Suprapubic skin (tissue), 4 donors: ENCODE data around the gene ALLC. TPM values are rescaled to one million over a fixed set of nuclear protein-coding genes. Genes with fewer than 3 reads are reported as not detected.

Experiments used
- DNase-seq, 2 donors: peaks; one replicate each; pipeline ENCODE4 v3.0.0-alpha.2; 2019; ENCODE audit warnings: low spot score in 2 of 2
- H3K27ac ChIP-seq: fragments of 200-600 bp; sonication (generic); one replicate; pipeline ENCODE4 v1.5.1; 2019
- H3K27me3 ChIP-seq: fragments of 200-600 bp; sonication (generic); one replicate; pipeline ENCODE4 v1.5.1; 2019
- H3K36me3 ChIP-seq: fragments of 200-600 bp; sonication (generic); one replicate; pipeline ENCODE4 v1.5.1; 2019
- H3K4me1 ChIP-seq: fragments of 200-600 bp; sonication (generic); one replicate; pipeline ENCODE4 v1.5.1; 2019
- H3K4me3 ChIP-seq: fragments of 200-600 bp; sonication (generic); one replicate; pipeline ENCODE4 v1.5.1; 2019; ENCODE audit warnings: mild to moderate bottlenecking
- H3K9me3 ChIP-seq: fragments of 200-600 bp; sonication (generic); one replicate; pipeline ENCODE4 v1.5.1; 2019
- EP300 ChIP-seq: sonication (generic); formaldehyde crosslinking; IDR thresholded peaks from one replicate; pipeline ENCODE4 v1.6.1; 2017; ENCODE audit warnings: antibody characterized with exemption
- POLR2A ChIP-seq, 2 donors: fragments of 450-650 bp; IDR thresholded peaks; one replicate each; pipeline ENCODE4 v1.6.1; 2017; ENCODE audit warnings: antibody characterized with exemption in 2 of 2, mild to moderate bottlenecking in 2 of 2, moderate library complexity in 2 of 2
- POLR2AphosphoS5 ChIP-seq, 3 donors: sonication (generic); formaldehyde crosslinking; IDR thresholded peaks; one replicate each; pipeline ENCODE4 v1.6.1; 2017; ENCODE audit warnings: antibody characterized with exemption in 3 of 3
- WGBS: methylation state at CpG from one replicate; pipeline ENCODE4 v1.1.5; 2018; 5-methylcytosine and 5-hydroxymethylcytosine counted together
- total RNA-seq, 4 donors: library from RNA; depleted of rRNA; stranded (reverse); fragments of >200 nt; gene quantifications; one replicate each; pipeline ENCODE4 v1.1.0, GENCODE V29; 2016
- TF ChIP-seq, protein P1 (sequence below), 2 donors: fragments of 200-600 bp in 1 of 2; fragments of 450-650 bp in 1 of 2; sonication (generic) in 1 of 2; IDR thresholded peaks; one replicate each; pipeline ENCODE4 v1.5.1; 2016 to 2019; ENCODE audit warnings: antibody characterized with exemption in 2 of 2, mild to moderate bottlenecking in 1 of 2, moderate library complexity in 1 of 2

Gene ALLC
- total RNA-seq, 4 donors from 2014 or later = not detected

DNA sequence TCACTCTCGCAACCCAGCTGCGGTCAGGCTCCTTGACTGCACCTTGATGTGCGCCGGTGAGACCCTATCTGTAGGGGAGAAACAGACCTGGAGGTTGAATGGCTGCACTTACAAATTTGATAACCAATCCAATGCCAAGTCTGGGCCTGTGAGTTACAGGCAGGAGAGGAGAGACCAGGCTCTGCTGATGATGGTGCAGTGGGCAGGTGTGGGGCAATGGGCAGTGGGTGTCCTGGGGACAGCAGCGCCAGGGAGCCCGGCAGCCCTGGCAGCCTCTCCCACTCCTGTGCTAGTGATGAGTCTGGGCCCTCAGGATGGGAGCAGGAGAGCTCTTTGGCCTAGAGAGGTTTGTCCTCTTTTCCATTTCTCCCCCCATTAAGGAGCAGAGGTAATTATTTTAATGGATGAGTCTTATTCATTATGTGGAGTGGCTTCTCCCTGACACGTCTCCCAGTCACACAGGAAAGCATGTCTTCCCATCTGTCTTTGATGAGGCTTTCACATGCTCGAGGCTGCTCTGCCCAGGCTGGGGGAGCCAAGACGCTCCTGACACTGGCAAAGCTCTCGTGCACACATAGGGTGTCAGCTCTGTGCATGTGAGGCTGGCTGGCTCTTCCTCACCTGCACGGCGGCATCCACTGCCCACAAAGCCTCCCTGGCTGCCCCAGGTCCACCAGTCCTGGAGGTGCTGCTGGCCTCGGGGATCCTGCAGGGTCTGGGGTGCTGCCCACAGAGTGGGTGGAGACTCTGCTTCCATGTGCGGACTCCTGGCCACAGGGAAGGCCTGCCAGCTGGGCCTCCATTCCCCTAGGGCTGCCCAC lies 10.0 kb upstream of the ALLC start:
- Histone ChIP-seq H3K4me3 (no peak overlapping the region), H3K27ac (no peak overlapping the region), H3K36me3 (no peaks in the 10 kb centered on the region), H3K9me3 (no peaks in the 10 kb centered on the region), H3K27me3 (peaks cover 6% of the 10 kb centered on the region), H3K4me1 (peaks cover 11% of the 10 kb centered on the region)
- 80% methylated on average over 12 of the region's 14 CpGs for WGBS
- DNase-seq = no peak
- no peak for TF ChIP-seq POLR2AphosphoS5 (IDR thresholded peaks at IDR 0.05)
- no peak for TF ChIP-seq EP300
- no peak for TF ChIP-seq POLR2A (IDR thresholded peaks at IDR 0.05)
- TF ChIP-seq, protein P1, sequence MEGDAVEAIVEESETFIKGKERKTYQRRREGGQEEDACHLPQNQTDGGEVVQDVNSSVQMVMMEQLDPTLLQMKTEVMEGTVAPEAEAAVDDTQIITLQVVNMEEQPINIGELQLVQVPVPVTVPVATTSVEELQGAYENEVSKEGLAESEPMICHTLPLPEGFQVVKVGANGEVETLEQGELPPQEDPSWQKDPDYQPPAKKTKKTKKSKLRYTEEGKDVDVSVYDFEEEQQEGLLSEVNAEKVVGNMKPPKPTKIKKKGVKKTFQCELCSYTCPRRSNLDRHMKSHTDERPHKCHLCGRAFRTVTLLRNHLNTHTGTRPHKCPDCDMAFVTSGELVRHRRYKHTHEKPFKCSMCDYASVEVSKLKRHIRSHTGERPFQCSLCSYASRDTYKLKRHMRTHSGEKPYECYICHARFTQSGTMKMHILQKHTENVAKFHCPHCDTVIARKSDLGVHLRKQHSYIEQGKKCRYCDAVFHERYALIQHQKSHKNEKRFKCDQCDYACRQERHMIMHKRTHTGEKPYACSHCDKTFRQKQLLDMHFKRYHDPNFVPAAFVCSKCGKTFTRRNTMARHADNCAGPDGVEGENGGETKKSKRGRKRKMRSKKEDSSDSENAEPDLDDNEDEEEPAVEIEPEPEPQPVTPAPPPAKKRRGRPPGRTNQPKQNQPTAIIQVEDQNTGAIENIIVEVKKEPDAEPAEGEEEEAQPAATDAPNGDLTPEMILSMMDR (IDR thresholded peaks at IDR 0.05) = no peak

DNA sequence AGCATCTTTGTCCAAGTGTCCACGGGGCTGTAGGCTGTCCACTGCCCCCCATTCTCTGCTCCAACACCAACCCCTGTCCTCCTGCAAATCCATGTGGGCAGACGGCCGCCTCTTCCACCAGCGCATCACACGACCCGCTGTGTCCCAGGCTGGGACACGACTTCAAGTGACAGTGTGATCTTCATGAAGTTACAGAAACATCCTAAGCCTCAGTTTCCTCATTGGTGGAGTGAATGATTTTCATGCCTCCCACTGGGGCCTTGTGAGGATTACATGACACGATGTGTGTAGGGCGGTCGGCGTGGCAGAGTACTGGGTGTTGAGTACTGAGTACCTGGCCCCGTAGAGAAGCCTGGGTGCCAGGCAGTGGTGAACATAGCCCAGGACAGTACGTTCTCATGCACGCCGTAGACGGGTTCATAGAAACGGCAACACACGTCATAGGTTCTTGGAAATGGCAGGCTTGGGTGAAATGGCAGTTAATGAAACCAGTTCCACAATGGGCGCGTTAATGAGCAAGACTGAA lies 9.3 kb upstream of the ALLC start:
- 90% methylated on average over 20 of the region's 20 CpGs for WGBS
- DNase-seq = no peak

DNA sequence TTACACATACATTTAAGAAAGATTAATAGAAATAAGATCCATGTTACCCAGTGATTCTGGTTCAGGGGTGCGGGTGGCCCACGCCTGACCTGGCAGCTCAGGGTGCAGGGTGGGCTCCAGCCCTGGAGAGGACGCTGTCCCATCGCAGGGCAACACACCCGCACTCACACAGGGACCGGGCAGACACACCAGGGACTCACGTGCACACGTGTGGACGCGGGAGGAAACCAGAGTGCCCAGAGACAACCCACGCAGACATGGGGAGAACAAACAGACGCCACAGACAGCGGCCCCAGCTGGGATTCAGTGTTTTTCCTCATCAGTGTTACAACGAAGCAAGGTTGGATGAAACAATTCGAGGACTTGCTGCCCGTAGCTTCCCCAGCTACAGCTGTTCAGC lies 8.4 kb upstream of the ALLC start:
- Histone ChIP-seq H3K36me3 (no peaks in the 10 kb centered on the region), H3K9me3 (no peaks in the 10 kb centered on the region), H3K27me3 (peaks cover 12% of the 10 kb centered on the region), H3K27ac (no peak overlapping the region), H3K4me1 (peaks cover 11% of the 10 kb centered on the region), H3K4me3 (no peak overlapping the region)
- TF ChIP-seq POLR2AphosphoS5 (IDR thresholded peaks at IDR 0.05) (no peak), EP300 (no peak), POLR2A (IDR thresholded peaks at IDR 0.05) (no peak)
- WGBS = 74% methylated on average over 16 of the region's 16 CpGs
- DNase-seq = no peak

More for the DNA sequence above, 9.3 kb upstream of the ALLC start:
- Histone ChIP-seq H3K4me1 (peaks cover 11% of the 10 kb centered on the region), H3K27ac (no peak overlapping the region), H3K4me3 (no peak overlapping the region), H3K27me3 (peaks cover 6% of the 10 kb centered on the region), H3K9me3 (no peaks in the 10 kb centered on the region), H3K36me3 (no peaks in the 10 kb centered on the region)
- TF ChIP-seq, protein P1 (IDR thresholded peaks at IDR 0.05) = no peak
- no peak for TF ChIP-seq POLR2AphosphoS5 (IDR thresholded peaks at IDR 0.05)
- no peak for TF ChIP-seq EP300
- no peak for TF ChIP-seq POLR2A (IDR thresholded peaks at IDR 0.05)

DNA sequence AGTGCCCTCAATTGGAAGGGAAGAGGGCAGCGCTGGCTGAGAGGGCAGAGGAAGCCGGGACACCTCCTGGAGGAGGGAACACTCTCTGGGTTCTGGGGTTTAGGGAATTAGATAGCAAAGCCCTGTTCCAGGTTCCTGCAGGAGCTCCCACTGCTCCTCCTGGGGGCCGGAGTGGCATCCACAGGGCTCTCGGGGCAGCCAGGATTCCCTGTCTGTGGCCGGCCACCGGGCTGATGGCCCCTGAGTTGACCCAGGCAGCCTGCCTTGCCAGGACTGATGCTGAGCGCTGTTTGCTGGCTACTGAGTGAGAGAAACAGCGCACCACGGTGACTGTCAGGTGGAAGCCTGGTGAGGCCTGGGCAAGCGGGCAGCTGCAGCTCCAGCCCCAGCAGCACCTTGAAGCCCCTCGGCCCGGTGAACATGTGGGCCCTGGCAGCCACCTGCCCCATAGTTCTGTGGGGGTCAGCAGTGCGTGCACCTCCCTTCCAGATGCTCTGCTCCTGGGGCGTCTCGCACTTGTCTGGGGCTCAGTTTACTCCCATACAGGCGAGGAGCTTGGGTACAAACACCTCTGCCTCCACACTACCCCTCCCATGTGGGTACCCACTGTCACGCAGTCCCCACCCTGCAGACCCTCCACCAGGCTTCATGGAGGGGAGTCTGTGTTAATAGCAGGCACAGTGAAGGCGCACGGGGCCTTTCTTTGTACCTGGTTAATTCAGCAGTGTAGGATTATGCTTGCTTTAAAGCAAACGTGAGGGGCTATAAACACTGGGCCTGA lies 7.7 kb upstream of the ALLC start:
- no peak overlapping the region for H3K4me3 ChIP-seq

More for the DNA sequence above, 7.7 kb upstream of the ALLC start:
- Histone ChIP-seq H3K9me3 (no peaks in the 10 kb centered on the region), H3K4me1 (peaks cover 11% of the 10 kb centered on the region), H3K36me3 (no peaks in the 10 kb centered on the region), H3K27me3 (peaks cover 18% of the 10 kb centered on the region), H3K27ac (no peak overlapping the region)
- WGBS = 62% methylated on average over 4 of the region's 20 CpGs
- TF ChIP-seq, protein P1 (IDR thresholded peaks at IDR 0.05) = no peak
- TF ChIP-seq EP300 (no peak), POLR2AphosphoS5 (IDR thresholded peaks at IDR 0.05) (no peak), POLR2A (IDR thresholded peaks at IDR 0.05) (no peak)
- no peak for DNase-seq
